NCI-H2196 (cell line): ENCODE results near the gene BOLA1.
A peak's percentile ranks its signal among the peaks of the same experiment; 100 is the strongest.
"Not testable (repeated sequence)": the region's sequence is repeated elsewhere in the genome, so short reads cannot be mapped to it uniquely, and the experiment has no call there.

Experiments used
- DNase-seq: peaks from one replicate; lab custom pipeline; 2025; ENCODE audit not compliant: unreplicated experiment; lab: John Stamatoyannopoulos, UW

Gene BOLA1

GRCh38 chr1:149928401-149928724 lies 29.0 kb downstream of the BOLA1 start:
- DNase-seq: no peak

GRCh38 chr1:149929856-149930255 lies 30.5 kb downstream of the BOLA1 start:
- no peak for DNase-seq

DNA sequence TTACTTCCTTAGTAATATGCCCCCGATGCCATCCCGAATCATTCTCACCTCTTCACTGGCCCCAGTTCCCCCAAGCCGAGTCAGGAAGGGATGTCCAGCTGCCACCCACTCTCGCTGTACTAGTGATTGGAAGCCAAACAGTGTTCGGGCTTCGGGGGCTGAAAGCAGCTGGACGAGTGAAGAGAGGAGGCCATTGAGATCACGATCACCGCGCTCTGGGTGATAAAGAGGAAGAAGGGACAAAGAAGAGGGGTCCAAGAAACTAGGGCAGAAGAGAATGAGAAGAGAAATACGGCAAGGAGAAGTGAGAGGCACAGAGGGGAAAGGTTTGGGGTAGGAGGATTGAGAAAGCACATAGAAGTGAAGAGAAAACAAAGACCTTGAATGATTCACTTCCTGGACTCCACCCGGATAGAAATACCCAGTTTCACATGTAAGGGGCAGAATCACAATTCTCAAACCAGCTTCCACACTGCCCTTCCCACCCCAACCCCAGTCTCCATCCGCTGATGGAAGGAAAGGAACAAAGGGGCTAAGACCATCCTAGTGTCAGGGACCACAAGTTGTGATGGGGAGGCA lies 31.9 kb downstream of the BOLA1 start:
- no peak for DNase-seq

GRCh38 chr1:149932474-149932873 lies 33.1 kb downstream of the BOLA1 start:
- no peak for DNase-seq

DNA sequence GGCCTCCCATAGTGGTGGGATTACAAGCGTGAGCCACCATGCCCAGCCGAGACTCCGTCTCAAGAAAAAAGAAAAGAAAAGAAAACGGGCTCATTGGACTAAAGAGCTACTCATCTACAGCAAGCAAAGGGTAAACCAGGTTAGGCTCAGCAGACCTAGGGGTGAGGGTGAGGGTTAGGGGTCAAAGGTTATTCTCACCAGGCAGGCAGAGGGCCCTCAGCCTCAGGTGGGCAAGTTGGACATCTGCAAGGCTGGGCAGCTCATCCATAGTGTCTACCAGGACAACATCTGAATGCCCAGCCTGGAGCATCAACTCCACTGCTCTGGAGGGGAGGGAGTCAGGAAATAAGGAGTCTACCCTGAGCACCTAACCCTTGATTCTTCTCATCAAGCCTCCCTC lies 33.8 kb downstream of the BOLA1 start:
- DNase-seq: no peak

GRCh38 chr1:149934356-149934755 lies 35.0 kb downstream of the BOLA1 start:
- DNase-seq: no peak

DNA sequence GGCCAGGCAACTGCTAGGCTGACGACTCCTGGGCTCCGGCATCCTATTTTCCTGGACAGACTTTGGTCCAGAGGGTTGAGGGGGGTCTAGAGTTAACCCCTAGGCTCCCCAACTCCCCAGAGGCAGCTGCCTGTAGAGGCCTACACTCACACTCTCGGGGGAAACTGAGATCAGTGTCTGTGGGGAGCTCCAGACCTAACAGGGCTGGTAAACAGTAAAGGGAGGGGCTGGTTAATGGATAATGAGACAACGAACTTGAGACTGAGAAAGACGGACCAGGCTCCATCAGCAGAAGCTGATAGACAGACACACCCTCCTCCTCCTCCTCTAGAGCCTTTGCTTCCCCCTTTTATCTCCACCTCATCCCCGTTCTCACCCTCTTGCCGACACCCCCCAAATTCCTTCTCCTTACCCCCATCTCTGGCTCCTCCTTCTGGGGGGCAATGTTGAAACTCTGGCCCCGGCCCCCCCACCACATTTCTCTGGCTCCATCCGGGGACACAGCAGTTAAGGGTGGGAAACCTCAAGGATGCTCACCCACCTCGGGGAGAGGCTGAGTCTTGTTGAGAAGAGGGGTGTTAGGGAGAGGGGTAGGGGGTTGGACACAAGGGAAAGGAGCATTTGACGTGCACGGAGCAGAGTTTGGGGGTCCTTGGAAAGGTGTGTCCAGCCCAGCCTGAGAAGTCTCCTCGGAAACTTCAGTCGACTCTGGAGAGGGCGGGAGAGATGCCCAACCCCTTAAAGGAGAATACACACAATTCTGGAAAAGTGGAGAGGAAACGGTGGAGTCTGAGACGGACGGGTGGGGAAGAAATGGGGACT lies 37.0 kb downstream of the BOLA1 start, which contains the start of gene MTMR11:
Gene MTMR11 (minus strand): TSS at position 710 of the 822 bp plus-strand sequence. CDS start 232 bp downstream, at position 478.
- no peak for DNase-seq

DNA sequence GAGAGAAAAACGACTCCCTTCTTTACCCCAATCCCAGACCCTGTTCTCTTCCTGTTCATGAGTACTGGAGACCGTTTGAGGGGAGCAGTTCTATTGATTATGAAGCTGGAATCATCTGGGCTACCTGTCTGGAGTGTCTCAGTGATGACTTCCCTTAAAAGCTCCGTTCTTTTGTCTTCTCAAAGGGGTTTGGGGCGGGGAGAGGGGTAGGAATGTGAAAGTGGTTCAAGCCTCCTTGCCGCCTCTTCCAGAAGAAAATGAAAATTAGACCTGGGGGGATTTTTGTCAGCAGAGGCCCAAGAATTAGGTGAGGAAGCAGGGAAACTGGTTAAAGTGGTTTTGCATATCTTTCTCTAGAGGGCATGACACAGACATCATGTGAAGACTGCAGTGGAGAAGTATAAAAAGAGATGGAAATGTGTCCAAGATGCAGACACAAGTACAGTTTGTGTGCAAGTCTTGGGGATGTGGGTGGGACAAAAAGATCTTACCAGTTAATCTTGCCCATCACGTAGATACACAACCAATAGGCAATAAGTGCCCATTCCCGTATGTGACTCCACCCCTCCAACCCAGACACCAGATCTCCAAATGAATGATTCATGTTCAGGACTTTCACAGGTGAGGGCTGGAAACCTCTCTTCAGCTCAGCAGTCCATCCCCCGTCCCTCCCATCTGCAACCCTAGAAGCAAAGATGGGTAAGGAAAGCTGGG lies 37.8 kb downstream of the BOLA1 start:
- DNase-seq: peak; percentile 46

DNA sequence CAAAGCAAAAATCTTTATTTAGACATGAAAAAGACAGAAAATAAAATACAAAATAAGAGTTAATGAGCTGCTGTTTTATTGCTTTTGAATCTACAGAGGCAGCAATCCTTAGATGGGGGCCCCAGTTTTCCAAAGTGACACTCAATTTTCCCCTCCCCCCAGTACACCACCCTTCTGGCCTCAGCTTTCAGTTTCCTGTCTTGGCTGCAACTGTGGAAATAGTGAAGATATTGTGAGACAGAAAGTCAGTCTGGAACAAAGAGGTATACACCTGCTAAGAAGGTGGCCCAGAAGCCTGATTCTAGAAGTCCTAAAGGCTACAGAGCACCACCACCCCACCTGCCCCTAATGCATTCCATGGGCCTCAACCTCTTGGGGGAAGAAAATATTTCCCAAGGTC lies 38.4 kb downstream of the BOLA1 start:
- no peak for DNase-seq

DNA sequence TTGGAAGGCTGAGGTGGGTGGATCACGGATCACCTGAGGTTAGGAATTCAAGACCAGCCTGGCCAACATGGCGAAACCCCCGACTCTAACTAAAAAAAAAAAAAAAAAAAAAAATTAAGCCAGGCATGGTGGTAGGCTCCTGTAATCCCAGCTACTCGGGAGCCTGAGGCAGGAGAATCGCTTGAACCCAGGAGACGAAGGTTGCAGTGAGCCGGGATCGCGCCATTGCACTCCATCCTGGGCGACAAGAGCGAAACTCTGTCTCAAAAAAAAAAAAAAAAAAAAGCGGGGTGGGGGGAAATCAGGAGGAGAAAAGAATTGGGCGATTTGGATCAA lies 39.3 kb downstream of the BOLA1 start:
- not testable (repeated sequence) for DNase-seq

DNA sequence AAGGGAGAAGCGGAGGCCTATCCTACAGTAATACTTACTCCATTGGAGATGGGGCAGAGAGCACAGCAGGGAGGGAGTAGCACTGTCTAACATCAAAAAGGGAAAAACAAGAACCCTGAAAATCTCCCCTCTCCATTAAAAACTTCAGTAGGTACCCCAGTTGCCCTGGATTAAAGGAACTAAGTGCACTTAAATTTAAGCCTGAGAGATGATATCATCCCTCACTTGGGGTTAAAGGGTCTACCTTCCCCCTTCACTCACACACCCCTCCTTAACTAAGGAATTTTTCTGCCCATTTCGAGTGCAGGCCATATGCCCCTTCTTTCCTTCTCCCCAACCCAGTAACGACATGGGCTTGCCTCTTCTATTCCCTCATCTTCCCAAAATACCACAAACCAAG lies 41.1 kb downstream of the BOLA1 start:
- no peak for DNase-seq

DNA sequence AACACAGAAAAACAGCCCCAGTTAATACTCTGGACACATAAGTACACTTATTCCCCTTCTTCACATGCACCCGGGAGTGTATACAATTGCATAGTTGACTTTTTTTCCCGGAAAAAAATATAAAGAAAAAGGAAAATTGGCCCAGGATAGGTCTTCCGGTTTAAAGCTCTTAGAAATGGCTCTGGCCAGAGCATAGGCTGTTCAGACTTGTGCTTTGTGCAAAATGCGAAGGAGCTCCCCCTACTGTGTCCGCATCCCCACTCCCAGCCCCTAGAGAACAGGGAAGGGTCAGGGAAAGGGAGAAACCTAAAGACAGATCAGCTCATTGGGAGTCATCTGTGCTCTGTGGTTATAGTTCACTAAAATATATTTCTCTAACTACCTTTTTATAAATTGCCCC lies 42.8 kb downstream of the BOLA1 start:
- no peak for DNase-seq

- DNase-seq: no peak
Measured at GRCh38 chr1:149942885-149943284, 43.5 kb downstream of the BOLA1 start.

GRCh38 chr1:149945206-149945605 lies 45.8 kb downstream of the BOLA1 start:
- DNase-seq: no peak

GRCh38 chr1:149949911-149950310 lies 50.5 kb downstream of the BOLA1 start:
- no peak for DNase-seq
